Renal cortex interstitium (tissue), 11 donors: ENCODE measurements around the gene IL1RAP. TPM values are rescaled to one million over a fixed set of nuclear protein-coding genes. Genes with fewer than 3 reads are reported as not detected.

Experiments used
- DNase-seq, 11 donors: peaks; one replicate each; pipeline ENCODE4 v3.0.0-alpha.2; 2013; ENCODE audit warnings: low read depth in 9 of 11, low spot score in 4 of 11; ENCODE audit errors: extremely low read depth in 1 of 11
- polyA plus RNA-seq, 3 donors: library from polyadenylated mRNA; unstranded; fragments of 120-200 nt; gene quantifications; one replicate each; pipeline ENCODE4 v1.2.1, GENCODE V29; 2013; ENCODE audit not compliant: insufficient read length in 3 of 3

IL1RAP gene
- polyA plus RNA-seq, 3 donors, result 15.9 to 18.3 (median 18.1) TPM

DNA sequence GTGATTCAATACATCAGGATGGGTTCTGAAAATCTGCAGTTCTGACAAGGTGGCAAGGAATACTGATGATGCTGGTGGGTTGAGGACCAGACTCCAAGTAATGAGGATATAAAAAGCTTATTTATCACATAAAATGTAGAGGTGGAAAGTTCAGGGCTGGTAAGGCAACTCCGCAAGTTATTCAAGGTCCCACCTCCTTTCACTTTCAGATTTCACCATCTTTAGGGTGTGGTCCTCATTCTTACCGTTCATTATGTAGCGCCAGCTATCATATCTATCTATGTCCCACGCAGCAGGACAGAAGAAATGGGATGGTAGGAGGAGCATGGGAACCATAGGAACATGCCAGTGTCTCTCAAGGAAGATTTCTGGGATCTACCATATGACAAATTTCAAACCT, 80.3 kb downstream of the IL1RAP start:
- DNase-seq, result no peak

DNA sequence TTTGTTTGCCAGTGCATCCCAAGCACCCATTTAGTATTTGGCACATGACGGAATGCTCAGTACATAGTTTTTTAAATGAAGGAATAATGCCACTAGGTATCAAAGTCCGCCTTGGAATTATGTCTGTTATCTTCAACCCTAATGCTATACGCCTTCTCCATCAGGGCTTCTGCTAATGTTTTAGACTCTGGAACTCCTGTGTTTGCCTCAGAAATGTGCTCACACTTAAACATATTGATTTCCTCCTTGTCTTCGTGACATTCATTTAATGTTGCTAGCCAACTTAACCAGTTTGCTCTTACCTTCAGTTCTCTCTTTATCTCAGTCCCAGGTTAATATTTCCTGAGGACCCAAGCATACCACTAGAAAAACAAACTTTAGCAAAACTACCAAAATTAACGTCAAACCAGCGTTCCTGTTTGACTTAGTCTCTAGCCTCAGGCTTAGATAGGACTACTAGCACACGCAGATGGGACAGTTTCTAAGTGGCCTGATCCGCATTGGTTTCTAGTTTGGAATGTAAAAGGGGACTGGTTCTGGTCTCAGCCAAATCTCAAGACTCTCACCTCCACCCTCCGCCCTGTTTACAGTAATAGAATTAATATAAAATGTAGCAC, 81.4 kb downstream of the IL1RAP start:
- no peak for DNase-seq

DNA sequence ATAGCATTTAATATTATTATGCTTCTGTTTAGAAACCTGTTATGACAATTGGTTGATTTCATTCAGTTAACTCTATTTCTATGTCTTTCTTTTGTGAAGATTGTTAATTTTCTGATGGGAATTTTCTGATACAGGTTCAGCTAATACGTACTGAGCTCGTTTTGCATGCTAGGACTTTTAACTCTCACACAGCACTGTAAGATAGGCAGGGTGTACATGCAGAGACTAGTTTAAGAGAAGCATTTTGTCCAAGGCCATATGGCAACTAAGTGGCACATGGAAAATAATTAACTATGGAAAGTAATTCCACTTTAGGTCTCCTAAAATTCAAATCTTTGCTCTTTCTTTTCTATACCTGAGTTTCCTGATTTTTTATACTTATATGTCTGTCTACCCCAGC, 81.9 kb downstream of the IL1RAP start:
- DNase-seq, result no peak

GRCh38 chr3:190596349-190597285, 82.7 kb downstream of the IL1RAP start:
- no peak for DNase-seq

DNA sequence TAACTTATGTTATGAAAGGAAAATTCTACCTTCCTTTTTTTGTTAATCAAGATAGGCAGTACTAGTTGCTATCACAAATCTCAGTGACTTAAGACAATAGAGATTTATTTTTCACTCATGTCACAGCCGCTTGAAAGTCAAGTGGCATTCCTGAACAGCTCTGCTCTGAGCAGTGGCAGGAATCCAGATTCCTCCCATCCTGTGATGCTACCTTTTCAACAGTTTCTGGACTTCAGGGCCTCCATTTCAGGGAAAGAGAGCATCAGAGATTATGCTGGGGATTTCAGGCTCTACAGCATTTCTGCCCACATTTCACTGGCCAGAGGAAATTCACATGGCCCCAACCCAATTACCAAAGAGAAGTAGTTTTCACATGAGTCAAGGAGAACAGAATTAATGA, 83.4 kb downstream of the IL1RAP start:
- DNase-seq, result no peak

DNA sequence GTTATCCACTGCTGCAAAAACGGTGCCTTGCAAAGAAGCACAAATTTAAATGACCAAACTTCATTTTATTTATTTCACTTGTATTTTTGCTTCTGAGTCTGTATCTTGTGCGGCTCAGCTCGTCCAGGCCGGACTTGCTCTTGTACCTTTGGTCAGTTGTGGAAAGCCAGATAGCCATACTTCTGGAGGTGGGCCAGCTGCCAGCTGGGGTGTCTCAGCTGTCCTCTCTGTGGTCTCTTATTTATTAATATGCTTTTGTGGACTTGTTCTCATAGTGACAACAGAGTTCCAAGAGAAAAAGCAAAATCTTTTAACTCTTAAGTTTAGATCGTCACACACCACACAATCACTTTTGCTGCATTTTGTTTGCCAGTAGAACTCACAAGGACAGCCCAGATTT, 87.7 kb downstream of the IL1RAP start:
- peak in 2 of 11 donors; percentile 1 to 20 for DNase-seq

- no peak for DNase-seq
Measured at GRCh38 chr3:190605385-190605784, 91.5 kb downstream of the IL1RAP start.

GRCh38 chr3:190606596-190606995, 92.7 kb downstream of the IL1RAP start:
- no peak for DNase-seq

GRCh38 chr3:190607021-190607420, 93.1 kb downstream of the IL1RAP start:
- no peak for DNase-seq

GRCh38 chr3:190608850-190609589, 95.1 kb downstream of the IL1RAP start:
- peak in 2 of 11 donors; percentile 5 to 8 for DNase-seq

DNA sequence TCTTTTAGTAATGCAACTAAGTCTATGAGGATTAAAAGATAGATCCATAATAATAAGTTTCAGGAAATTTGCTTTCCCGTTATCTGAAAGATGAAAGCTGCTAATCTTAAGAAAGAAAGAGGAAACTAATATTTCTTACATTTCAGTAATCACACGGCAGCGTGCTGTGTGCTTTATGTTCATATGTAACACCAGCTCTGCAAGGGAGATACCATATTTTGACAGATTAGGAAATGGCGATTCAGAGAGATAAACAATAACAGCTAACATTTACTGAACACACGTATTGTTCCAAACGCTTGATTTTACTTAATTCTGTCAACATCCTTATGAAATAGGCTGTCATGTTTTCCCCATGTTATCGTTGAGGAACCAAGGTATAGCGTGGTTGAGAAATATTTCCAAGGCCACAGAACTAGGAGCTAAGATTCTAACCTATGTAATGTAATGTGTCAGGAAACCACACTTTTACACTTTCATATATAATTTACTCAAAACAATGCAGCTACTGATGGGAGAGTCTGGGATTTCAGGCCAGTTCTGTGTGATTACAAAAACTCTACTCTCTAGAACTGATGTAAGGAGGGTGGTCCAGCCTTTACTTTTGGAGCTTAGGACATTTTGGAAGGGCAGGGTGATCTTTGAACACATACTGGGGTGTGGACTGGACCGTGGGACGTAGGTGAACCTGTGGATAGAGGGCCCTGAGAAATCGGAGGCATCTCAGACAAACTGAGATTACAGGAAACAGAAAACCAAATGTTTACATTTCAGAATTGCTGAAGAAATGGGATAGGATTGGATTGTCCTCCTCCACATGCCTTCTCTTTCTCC, 100.6 kb downstream of the IL1RAP start:
- DNase-seq, result no peak

GRCh38 chr3:190615060-190615384, 101.1 kb downstream of the IL1RAP start:
- no peak for DNase-seq

DNA sequence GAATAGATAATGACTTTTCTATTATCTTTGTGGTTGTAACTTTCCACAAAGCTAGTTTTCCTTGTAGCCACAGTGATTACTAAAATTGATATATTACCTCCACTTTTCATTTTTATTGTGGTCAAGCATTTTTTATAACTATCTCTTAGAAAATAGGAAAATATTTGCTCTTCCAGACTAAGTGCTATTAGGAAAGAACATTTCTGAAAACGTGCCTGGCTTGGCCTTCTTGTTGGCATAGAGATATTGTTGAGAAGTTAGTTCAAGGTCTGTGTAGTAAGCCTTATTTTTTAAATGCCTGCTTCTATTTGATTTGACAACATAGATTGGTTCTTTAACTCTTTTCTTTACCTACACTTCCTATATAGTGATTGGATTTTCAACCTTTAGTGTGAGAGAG, 101.7 kb downstream of the IL1RAP start:
- no peak for DNase-seq

GRCh38 chr3:190616637-190617036, 102.8 kb downstream of the IL1RAP start:
- DNase-seq, result no peak

DNA sequence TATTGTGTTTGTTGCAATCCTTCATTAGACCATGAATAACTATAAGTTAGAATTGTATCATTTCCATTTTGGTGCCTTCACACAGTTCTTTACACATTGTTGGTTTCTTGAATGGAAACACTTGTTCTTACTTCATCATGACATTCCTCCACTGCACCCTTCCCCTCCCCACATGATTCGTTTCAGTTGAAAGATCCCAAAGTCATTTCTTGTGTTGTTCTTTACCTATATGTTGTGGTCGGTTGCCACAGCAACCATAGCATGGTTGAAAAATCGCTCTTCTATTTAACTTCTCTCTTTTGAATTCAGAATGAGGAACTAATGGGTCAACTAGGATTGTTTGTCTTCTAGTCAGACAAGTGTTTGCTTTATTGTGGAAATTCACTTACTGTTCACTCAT, 103.3 kb downstream of the IL1RAP start:
- peak; percentile 10 to 77 (median 33) for DNase-seq

DNA sequence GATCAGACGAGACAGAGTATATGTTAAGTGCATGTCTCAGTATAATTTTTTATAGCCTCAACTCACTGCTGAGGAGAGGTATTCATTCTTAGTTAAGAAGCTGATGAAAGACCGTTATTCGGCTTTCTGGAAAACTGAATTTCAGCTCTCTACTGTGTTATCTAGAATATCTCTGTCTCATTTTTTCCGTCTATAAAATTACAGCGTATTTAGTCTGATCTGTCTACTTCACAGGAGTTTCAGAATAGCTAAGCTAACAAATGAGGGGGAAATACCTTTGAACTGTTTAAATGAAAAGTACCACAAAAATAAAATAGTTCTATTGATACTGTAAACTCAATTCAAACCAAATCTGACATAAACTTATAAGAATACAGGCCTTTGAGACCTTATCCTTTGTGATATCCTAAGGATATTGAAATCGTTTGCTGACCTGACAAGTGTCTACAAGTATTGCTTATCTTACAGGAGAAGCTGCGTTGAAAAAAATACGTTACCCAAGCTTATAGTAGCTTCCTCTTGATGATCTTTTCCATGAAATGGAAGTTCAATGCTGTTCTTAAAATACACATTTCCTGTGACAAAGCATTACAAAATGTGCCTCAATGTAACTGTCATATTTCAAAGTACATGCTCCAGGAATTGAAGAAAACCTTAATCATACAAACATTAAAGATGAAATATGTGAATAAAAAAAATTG, 104.6 kb downstream of the IL1RAP start:
- no peak for DNase-seq

DNA sequence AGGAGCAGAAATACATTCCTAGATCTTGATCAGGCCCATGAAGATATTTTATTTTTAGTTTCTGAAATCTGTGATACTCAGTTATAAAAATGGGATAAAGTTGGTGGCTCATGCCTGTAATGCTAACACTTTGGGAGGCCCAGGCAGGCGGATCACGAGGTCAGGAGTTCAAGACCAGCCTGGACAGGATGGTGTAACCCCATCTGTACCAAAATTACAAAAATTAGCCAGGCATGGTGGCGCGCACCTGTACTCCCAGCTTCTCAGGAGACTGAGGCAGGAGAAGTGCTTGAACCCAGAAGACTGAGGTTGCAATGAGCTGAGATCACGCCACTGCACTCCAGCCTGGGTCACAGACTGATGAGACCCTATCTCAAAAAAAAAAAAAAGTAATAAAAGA, 105.5 kb downstream of the IL1RAP start:
- no peak for DNase-seq

GRCh38 chr3:190619761-190620160, 105.9 kb downstream of the IL1RAP start:
- DNase-seq, result no peak
